GM19463 (cell line): ENCODE data around the gene HMOX2.

ENCODE experiments used
- ATAC-seq: cut with Tn5 transposase; IDR thresholded peaks from one replicate; pipeline ENCODE4 v1.9.1; 2021; ENCODE audit warnings: mild to moderate bottlenecking, moderate library complexity; ENCODE audit not compliant: unreplicated experiment

HMOX2 gene

GRCh38 chr16:4475880-4476788, at the start of gene HMOX2:
TSS of gene HMOX2 (plus strand) at chr16:4476398. CDS start at chr16:4505525, 29,127 bp downstream.
- ATAC-seq, result peak; percentile 86

- ATAC-seq, result no peak
Observed at GRCh38 chr16:4426722-4427372, 49.4 kb upstream of the HMOX2 start.

GRCh38 chr16:4428500-4428899, 47.7 kb upstream of the HMOX2 start:
- ATAC-seq, result no peak

GRCh38 chr16:4431023-4431422, 45.2 kb upstream of the HMOX2 start:
- ATAC-seq, result no peak

GRCh38 chr16:4433228-4433627, 43.0 kb upstream of the HMOX2 start:
- ATAC-seq, result no peak

- ATAC-seq, result no peak
Observed at GRCh38 chr16:4433914-4434787, 42.0 kb upstream of the HMOX2 start.

GRCh38 chr16:4435337-4436067, 40.7 kb upstream of the HMOX2 start:
- ATAC-seq, result no peak

- no peak for ATAC-seq
Observed at GRCh38 chr16:4437366-4437765, 38.8 kb upstream of the HMOX2 start.

GRCh38 chr16:4442371-4442770, 33.8 kb upstream of the HMOX2 start:
- ATAC-seq, result no peak

GRCh38 chr16:4443271-4443670, 32.9 kb upstream of the HMOX2 start:
- no peak for ATAC-seq

GRCh38 chr16:4443986-4444385, 32.2 kb upstream of the HMOX2 start:
- no peak for ATAC-seq

- no peak for ATAC-seq
Observed at GRCh38 chr16:4450430-4450829, 25.8 kb upstream of the HMOX2 start.

- ATAC-seq, result no peak
Observed at GRCh38 chr16:4450931-4451519, 25.2 kb upstream of the HMOX2 start.

GRCh38 chr16:4452674-4453073, 23.5 kb upstream of the HMOX2 start:
- ATAC-seq, result no peak

- no peak for ATAC-seq
Observed at GRCh38 chr16:4454623-4455022, 21.6 kb upstream of the HMOX2 start.

GRCh38 chr16:4455081-4455480, 21.1 kb upstream of the HMOX2 start:
- no peak for ATAC-seq

GRCh38 chr16:4455951-4456350, 20.2 kb upstream of the HMOX2 start:
- ATAC-seq, result no peak

- ATAC-seq, result no peak
Observed at GRCh38 chr16:4460936-4461249, 15.3 kb upstream of the HMOX2 start.

GRCh38 chr16:4461250-4462085, 14.7 kb upstream of the HMOX2 start:
- no peak for ATAC-seq
